Right lobe of liver (tissue), 6 donors: ENCODE measurements around the gene EDIL3. TPM values are rescaled to one million over a fixed set of nuclear protein-coding genes. Genes with fewer than 3 reads are reported as not detected.

Experiments used
- ATAC-seq, 4 donors: fragments of 200-7000 bp; cut with Tn5 transposase; one replicate each; pipeline ENCODE4 v1.9.1; 2020; ENCODE audit warnings: mild to moderate bottlenecking in 4 of 4, moderate library complexity in 4 of 4
- DNase-seq, 3 donors: peaks; one replicate each; pipeline ENCODE4 v3.0.0-alpha.2; 2020
- H3K27ac ChIP-seq, 3 donors: fragments of 200-600 bp; one replicate each; pipeline ENCODE4 v1.8.0; 2022
- H3K27me3 ChIP-seq, 2 donors: fragments of 200-600 bp; one replicate each; pipeline ENCODE4 v1.8.0; 2022
- H3K36me3 ChIP-seq, 4 donors: fragments of 200-600 bp; sonication (generic) in 1 of 4; one replicate each; pipeline versions ENCODE4 v1.5.1 to v1.8.0; 2017 to 2022; ENCODE audit warnings: control low read depth in 1 of 4
- H3K4me1 ChIP-seq, 4 donors: fragments of 200-600 bp; sonication (generic) in 1 of 4; one replicate each; pipeline versions ENCODE4 v1.5.1 to v1.8.0; 2017 to 2022; ENCODE audit warnings: control low read depth in 1 of 4
- H3K4me3 ChIP-seq, 3 donors: fragments of 200-600 bp; one replicate each; pipeline ENCODE4 v1.8.0; 2022
- H3K9me3 ChIP-seq, 4 donors: fragments of 200-600 bp; sonication (generic) in 1 of 4; one replicate each; pipeline versions ENCODE4 v1.5.1 to v1.8.0; 2017 to 2022; ENCODE audit warnings: control low read depth in 1 of 4
- POLR2A ChIP-seq: fragments of 450-650 bp; IDR thresholded peaks from one replicate; pipeline ENCODE4 v1.6.1; 2017; ENCODE audit warnings: antibody characterized with exemption, mild to moderate bottlenecking
- WGBS: methylation state at CpG from one replicate; pipeline ENCODE4 v1.1.6; 2018; ENCODE audit warnings: low coverage, low lambda C conversion rate; ENCODE audit not compliant: insufficient coverage; ENCODE audit errors: missing lambda C conversion rate; 5-methylcytosine and 5-hydroxymethylcytosine counted together
- intact Hi-C, 2 donors: fragments of 100-400 bp; cut with DNase I; formaldehyde crosslinking; loops; one replicate each; pipeline versions ENCODE4 v1.11.2 to v1.14.1; 2022
- total RNA-seq, 6 experiments: library from RNA; depleted of rRNA in 2 of 6; stranded (reverse); fragments of >200 nt in 2 of 6; fragmentation: NEBNext Ultra II Directional in 3 of 6; extraction: Animal tissue kit (Norgen Biotek cat#: 25700) in 3 of 6; gene quantifications; one replicate each; pipeline versions ENCODE4 v1.1.0 to v1.2.4, GENCODE V29; 2016 to 2023
- TF ChIP-seq, protein P1 (sequence below), 4 donors: fragments of 200-600 bp in 3 of 4; fragments of 450-650 bp in 1 of 4; IDR thresholded peaks; one replicate each; pipeline versions ENCODE4 v1.5.1 to v1.8.0; 2016 to 2022; ENCODE audit warnings: antibody characterized with exemption in 4 of 4, mild to moderate bottlenecking in 2 of 4
- donor health status: DM: no; HTN: yes; CAD: no.
- donor health status: DM: no; HTN: no; CAD: no.
- donor health status: DM: no; HTN: no; CAD: no.
- donor health status: DM: no; HTN: yes; CAD: no.
- donor health status: DM: no; HTN: yes; CAD: no.

The EDIL3 gene
- total RNA-seq, 6 experiments from 2014 or later: 0.61 to 0.84 (median 0.68) TPM; not detected in 3

DNA sequence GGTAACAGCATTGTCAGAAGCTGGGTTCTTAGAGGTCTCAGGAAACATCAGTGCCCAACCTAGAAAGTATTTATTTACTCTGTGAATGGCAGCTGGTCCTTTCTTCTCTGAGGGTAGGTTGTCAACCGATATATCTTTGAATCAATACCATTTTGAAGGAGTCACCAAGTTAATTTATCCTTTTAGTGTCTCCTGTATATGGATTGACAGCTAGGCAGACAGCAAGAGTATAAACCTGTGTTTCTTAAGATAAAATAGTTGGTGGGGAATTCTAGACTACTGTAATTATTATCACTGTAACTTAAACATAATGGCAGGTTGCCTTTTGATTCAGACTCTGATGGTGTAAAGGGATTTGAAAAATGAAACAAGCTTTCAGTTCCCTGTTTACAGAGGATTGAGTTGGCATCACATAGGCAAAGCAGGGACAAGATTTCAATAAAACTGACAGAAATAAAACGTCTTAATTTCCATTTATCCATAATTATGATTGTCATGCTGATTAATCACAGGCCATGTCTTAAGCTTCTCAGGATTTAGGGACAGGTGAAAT, 473.2 kb downstream of the EDIL3 start:
- 53% methylated on average over 2 of the region's 2 CpGs for whole genome bisulfite sequencing
- no peak overlapping the region for H3K4me3 ChIP-seq
- no peak overlapping the region for H3K27ac ChIP-seq
- TF ChIP-seq, protein P1, sequence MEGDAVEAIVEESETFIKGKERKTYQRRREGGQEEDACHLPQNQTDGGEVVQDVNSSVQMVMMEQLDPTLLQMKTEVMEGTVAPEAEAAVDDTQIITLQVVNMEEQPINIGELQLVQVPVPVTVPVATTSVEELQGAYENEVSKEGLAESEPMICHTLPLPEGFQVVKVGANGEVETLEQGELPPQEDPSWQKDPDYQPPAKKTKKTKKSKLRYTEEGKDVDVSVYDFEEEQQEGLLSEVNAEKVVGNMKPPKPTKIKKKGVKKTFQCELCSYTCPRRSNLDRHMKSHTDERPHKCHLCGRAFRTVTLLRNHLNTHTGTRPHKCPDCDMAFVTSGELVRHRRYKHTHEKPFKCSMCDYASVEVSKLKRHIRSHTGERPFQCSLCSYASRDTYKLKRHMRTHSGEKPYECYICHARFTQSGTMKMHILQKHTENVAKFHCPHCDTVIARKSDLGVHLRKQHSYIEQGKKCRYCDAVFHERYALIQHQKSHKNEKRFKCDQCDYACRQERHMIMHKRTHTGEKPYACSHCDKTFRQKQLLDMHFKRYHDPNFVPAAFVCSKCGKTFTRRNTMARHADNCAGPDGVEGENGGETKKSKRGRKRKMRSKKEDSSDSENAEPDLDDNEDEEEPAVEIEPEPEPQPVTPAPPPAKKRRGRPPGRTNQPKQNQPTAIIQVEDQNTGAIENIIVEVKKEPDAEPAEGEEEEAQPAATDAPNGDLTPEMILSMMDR (IDR thresholded peaks at IDR 0.05): no peak
- TF ChIP-seq POLR2A: no peak
- intact Hi-C loops: no loop called here
- DNase-seq (no peak), ATAC-seq (no peak)
- no peaks in the 10 kb centered on the region for H3K9me3 ChIP-seq
- no peaks in the 10 kb centered on the region for H3K4me1 ChIP-seq
- no peaks in the 10 kb centered on the region for H3K27me3 ChIP-seq
- no peaks in the 10 kb centered on the region for H3K36me3 ChIP-seq

DNA sequence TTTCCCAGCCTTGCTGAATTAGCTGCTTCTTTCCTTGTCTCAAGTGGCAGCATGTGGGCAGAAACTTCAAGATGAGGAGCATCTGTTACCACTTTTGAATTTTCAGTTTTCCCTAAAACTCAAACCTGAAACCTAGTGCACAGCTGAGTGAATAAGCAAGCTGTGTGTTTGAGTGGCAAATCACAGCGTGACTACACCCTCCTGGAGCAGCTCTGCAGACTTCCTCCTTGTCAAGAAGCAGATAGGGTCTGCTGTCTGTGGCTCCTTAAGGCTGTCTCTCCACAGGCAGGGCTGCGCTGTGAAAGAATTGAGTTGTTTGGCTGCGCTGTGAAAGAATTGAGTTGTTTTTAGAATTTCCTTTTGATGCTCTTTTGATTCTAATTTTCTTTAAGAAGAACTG, 484.4 kb downstream of the EDIL3 start:
- no peaks in the 10 kb centered on the region for H3K27me3 ChIP-seq
- no peaks in the 10 kb centered on the region for H3K4me1 ChIP-seq
- H3K4me3 ChIP-seq: no peak overlapping the region
- no peaks in the 10 kb centered on the region for H3K9me3 ChIP-seq
- WGBS: 59% methylated on average over 2 of the region's 3 CpGs
- no peaks in the 10 kb centered on the region for H3K36me3 ChIP-seq
- no peak overlapping the region for H3K27ac ChIP-seq
- no peak for TF ChIP-seq POLR2A
- TF ChIP-seq, protein P1 (IDR thresholded peaks at IDR 0.05): no peak
- ATAC-seq (peak in 1 of 4 donors; percentile 21), DNase-seq (no peak)
- intact Hi-C loops: no loop called here

DNA sequence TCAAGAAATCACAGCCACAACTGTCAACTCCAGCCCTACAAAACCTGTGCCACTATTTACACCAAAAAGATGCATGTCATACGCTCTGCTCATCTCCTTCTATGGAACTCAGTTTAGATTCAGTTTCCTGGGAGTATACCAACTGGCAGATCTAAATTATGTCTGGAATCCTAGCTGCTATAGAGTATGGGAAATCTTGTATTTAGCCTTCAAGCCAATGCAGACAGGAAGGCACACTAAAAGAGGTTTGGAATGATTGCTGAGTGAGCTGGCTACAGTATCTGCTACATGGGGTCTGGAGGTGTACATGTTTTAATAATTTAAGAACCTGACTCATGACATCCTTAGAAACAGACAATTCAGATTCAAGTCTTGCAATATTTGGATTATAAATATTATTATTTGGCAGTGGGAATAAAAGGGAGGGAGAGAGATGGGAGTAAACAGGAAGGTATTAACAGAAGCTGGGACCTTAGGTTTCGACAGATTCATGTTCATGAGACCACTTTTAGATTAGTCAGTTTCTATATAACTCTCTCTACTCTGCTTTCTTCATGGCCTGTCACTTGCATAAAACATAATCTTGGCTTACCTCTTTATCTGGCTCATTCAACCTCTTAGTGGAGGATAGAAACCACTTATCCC, 485.2 kb downstream of the EDIL3 start:
- intact Hi-C loops: no loop called here
- WGBS: 41% methylated on average over 2 of the region's 2 CpGs
- Histone ChIP-seq H3K27me3 (no peaks in the 10 kb centered on the region), H3K4me3 (no peak overlapping the region), H3K27ac (no peak overlapping the region), H3K36me3 (no peaks in the 10 kb centered on the region), H3K9me3 (no peaks in the 10 kb centered on the region), H3K4me1 (no peaks in the 10 kb centered on the region)
- ATAC-seq (no peak), DNase-seq (no peak)
- no peak for TF ChIP-seq POLR2A
- TF ChIP-seq, protein P1 (IDR thresholded peaks at IDR 0.05): no peak

DNA sequence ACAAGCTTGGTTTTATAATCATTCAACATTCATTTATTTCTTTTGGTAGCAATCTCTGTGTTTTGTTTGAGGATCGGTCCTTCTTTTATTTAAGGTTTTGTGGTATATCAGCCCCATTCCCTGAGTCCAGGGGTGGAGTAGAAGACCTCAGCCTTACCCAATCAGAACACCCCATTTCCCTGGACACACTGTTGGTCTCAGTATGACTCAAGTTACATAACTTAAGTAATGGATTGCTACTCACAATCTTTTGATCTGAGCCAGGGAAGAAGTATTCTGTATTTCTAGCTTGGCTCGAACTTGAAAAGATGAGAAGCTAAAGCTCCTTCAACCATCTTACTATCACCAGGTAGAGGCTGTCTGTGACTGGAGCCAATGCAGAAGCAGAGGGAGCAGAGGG, 488.8 kb downstream of the EDIL3 start:
- ATAC-seq (no peak), DNase-seq (no peak)
- Histone ChIP-seq H3K4me1 (no peaks in the 10 kb centered on the region), H3K27me3 (no peaks in the 10 kb centered on the region), H3K36me3 (no peaks in the 10 kb centered on the region), H3K9me3 (no peaks in the 10 kb centered on the region), H3K4me3 (no peak overlapping the region), H3K27ac (no peak overlapping the region)
- WGBS: 61% methylated on average over 2 of the region's 2 CpGs
- intact Hi-C loops: no loop called here
- TF ChIP-seq, protein P1 (IDR thresholded peaks at IDR 0.05): no peak
